Measurements from ENCODE around the gene TMEM25. TPM values are rescaled to one million over a fixed set of nuclear protein-coding genes. Genes with fewer than 3 reads are reported as not detected.

The TMEM25 gene
- total RNA-seq, 1 donor from 2014 or later = 13.0 TPM

DNA sequence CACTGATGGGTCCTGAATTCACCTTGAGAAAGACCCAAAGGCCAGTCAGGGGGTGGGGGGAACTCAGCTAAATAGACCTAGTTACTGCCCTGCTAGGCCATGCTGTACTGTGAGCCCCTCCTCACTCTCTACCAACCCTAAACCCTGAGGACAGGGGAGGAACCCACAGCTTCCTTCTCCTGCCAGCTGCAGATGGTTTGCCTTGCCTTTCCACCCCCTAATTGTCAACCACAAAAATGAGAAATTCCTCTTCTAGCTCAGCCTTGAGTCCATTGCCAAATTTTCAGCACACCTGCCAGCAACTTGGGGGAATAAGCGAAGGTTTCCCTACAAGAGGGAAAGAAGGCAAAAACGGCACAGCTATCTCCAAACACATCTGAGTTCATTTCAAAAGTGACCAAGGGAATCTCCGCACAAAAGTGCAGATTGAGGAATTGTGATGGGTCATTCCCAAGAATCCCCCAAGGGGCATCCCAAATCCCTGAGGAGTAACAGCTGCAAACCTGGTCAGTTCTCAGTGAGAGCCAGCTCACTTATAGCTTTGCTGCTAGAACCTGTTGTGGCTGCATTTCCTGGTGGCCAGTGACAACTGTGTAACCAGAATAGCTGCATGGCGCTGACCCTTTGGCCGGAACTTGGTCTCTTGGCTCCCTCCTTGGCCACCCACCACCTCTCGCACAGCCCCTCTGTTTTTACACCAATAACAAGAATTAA, 6.1 kb upstream of the TMEM25 start:
- H3K4me1 Mint-ChIP-seq = peaks cover 12% of the 10 kb centered on the region
- H3K4me3 Mint-ChIP-seq = no peak overlapping the region
- no peaks in the 10 kb centered on the region for H3K27me3 Mint-ChIP-seq
- H3K9me3 Mint-ChIP-seq = no peaks in the 10 kb centered on the region
- H3K36me3 Mint-ChIP-seq (ENCODE audit: low read depth) = peaks cover 42% of the 10 kb centered on the region
- DNase-seq = no peak
- H3K27ac Mint-ChIP-seq = peak overlapping the region; percentile 25
- intact Hi-C loops (cut with micrococcal nuclease) = no loop called here

DNA sequence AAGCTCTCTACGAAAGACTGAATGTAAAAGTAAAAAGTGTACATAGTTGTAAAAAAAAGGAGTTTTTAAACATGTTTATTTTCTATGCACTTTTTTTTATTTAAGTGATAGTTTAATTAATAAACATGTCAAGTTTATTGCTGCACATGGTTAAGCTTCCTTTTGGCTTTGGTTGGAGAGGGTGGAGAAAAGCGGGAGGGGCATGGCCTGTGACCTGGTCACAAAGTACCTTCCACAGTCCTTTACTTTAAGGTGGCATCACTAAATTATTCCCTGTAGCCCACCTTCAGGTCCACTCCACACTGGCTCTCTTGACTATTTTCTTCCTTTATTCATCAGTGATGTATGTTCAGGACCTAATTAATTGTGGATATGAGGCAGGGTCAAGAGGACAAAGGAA, 4.3 kb upstream of the TMEM25 start:
- Mint-ChIP-seq H3K27me3 (no peaks in the 10 kb centered on the region), H3K36me3 (ENCODE audit: low read depth) (peaks cover 27% of the 10 kb centered on the region), H3K4me3 (no peak overlapping the region), H3K4me1 (peaks cover 21% of the 10 kb centered on the region), H3K27ac (no peak overlapping the region), H3K9me3 (no peaks in the 10 kb centered on the region)
- no peak for DNase-seq
- intact Hi-C loops (cut with micrococcal nuclease) = no loop called here

DNA sequence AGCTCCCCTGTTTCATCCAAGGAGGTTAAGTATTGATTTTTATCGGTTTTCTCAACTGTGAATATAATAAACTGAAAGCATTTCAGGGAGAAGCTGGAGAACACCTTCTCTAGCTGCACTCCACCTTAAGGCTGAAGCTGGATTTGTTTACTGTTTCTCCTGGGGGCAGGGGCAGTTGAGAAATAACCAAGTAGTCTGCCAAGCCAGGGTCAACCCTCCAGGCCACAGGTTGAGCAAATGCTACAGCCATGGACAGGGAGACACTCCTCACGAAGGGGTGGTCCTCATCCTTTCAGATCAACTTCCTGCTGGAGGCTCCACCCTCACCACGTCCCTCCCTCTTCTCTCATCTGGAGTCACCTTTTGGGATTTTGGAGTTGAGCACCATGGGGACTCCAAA, 3.9 kb upstream of the TMEM25 start, which contains the start of gene TTC36:
TTC36 (plus strand) TSS at position 366 of the 400 bp plus-strand sequence; CDS start at position 387, 21 bp downstream.
- Mint-ChIP-seq H3K27me3 (no peaks in the 10 kb centered on the region), H3K36me3 (ENCODE audit: low read depth) (peaks cover 22% of the 10 kb centered on the region), H3K4me3 (no peak within 1 kb of the TSS), H3K27ac (no peak within 1 kb of the TSS), H3K9me3 (no peaks in the 10 kb centered on the region), H3K4me1 (peaks cover 24% of the 10 kb centered on the region)
- intact Hi-C loops (cut with micrococcal nuclease) = no loop called here
- no peak for DNase-seq

DNA sequence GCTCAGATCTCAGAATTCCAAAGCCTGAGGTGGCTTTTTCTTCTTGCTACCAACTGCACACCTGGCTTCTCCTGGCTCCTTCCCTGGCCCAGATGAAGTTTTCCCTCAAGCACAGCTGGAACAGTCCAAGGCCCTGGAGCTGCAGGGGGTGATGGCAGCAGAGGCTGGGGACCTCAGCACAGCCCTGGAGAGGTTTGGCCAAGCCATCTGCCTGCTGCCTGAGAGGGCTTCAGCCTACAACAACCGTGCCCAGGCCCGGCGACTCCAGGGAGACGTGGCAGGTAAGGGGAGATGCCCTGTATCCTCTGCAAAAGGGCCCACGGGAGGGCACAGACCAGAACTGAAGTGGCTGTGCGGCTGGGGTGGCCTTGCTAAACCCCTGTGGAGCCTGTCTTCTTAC, 2.5 kb upstream of the TMEM25 start:
- intact Hi-C loops (cut with micrococcal nuclease) = no loop called here
- no peak for DNase-seq

GRCh38 chr11:118529584-118530175, 1.3 kb upstream of the TMEM25 start:
- H3K27me3 Mint-ChIP-seq = no peaks in the 10 kb centered on the region
- H3K4me3 Mint-ChIP-seq = peak overlapping the region; percentile 84
- peaks cover 7% of the 10 kb centered on the region for H3K36me3 Mint-ChIP-seq (ENCODE audit: low read depth)
- H3K9me3 Mint-ChIP-seq = no peaks in the 10 kb centered on the region
- intact Hi-C loops (cut with micrococcal nuclease) = loop anchor here (1.0 kb wide), 1 partner anchor 37 kb away; no protein-coding TSS in a partner anchor
- H3K27ac Mint-ChIP-seq = peak overlapping the region; percentile 20
- no peak for DNase-seq
- H3K4me1 Mint-ChIP-seq = peaks cover 24% of the 10 kb centered on the region

More for the DNA sequence above, 2.5 kb upstream of the TMEM25 start:
- H3K4me1 Mint-ChIP-seq = peaks cover 24% of the 10 kb centered on the region
- H3K9me3 Mint-ChIP-seq = no peaks in the 10 kb centered on the region
- H3K36me3 Mint-ChIP-seq (ENCODE audit: low read depth) = peaks cover 14% of the 10 kb centered on the region
- no peaks in the 10 kb centered on the region for H3K27me3 Mint-ChIP-seq
- no peak overlapping the region for H3K4me3 Mint-ChIP-seq
- H3K27ac Mint-ChIP-seq = no peak overlapping the region

GRCh38 chr11:118530180-118530682, 761 bp upstream of the TMEM25 start:
- DNase-seq = no peak
- Mint-ChIP-seq H3K36me3 (ENCODE audit: low read depth) (peaks cover 3% of the 10 kb centered on the region), H3K9me3 (no peaks in the 10 kb centered on the region), H3K4me1 (peaks cover 24% of the 10 kb centered on the region), H3K27ac (peak overlapping the region; percentile 20), H3K27me3 (no peaks in the 10 kb centered on the region), H3K4me3 (peak overlapping the region; percentile 84)
- intact Hi-C loops (cut with micrococcal nuclease) = loop anchor here (1.0 kb wide), 1 partner anchor 36 kb away; no protein-coding TSS in a partner anchor

- Mint-ChIP-seq H3K4me1 (peaks cover 24% of the 10 kb centered on the region), H3K27ac (peak overlapping the region; percentile 59), H3K9me3 (no peaks in the 10 kb centered on the region), H3K27me3 (no peaks in the 10 kb centered on the region), H3K36me3 (ENCODE audit: low read depth) (peaks cover 3% of the 10 kb centered on the region), H3K4me3 (peak overlapping the region; percentile 84)
- no peak for DNase-seq
- intact Hi-C loops (cut with micrococcal nuclease) = no loop called here
Measured at GRCh38 chr11:118531597-118532084, 649 bp downstream of the TMEM25 start.

- H3K9me3 Mint-ChIP-seq = no peaks in the 10 kb centered on the region
Measured at GRCh38 chr11:118532091-118532490, 1.1 kb downstream of the TMEM25 start.

GRCh38 chr11:118532852-118533768, 2.1 kb downstream of the TMEM25 start:
- intact Hi-C loops (cut with micrococcal nuclease) = no loop called here
- Mint-ChIP-seq H3K27me3 (no peaks in the 10 kb centered on the region), H3K36me3 (ENCODE audit: low read depth) (no peaks in the 10 kb centered on the region), H3K9me3 (no peaks in the 10 kb centered on the region), H3K4me3 (no peak overlapping the region), H3K4me1 (peaks cover 24% of the 10 kb centered on the region), H3K27ac (no peak overlapping the region)
- no peak for DNase-seq

More at GRCh38 chr11:118532091-118532490, 1.1 kb downstream of the TMEM25 start:
- DNase-seq = no peak
- intact Hi-C loops (cut with micrococcal nuclease) = no loop called here
- H3K4me3 Mint-ChIP-seq = peak overlapping the region; percentile 84
- H3K4me1 Mint-ChIP-seq = peaks cover 24% of the 10 kb centered on the region
- peak overlapping the region; percentile 59 for H3K27ac Mint-ChIP-seq
- H3K27me3 Mint-ChIP-seq = no peaks in the 10 kb centered on the region
- peaks cover 3% of the 10 kb centered on the region for H3K36me3 Mint-ChIP-seq (ENCODE audit: low read depth)

- no peak for DNase-seq
- intact Hi-C loops (cut with micrococcal nuclease) = no loop called here
- H3K36me3 Mint-ChIP-seq (ENCODE audit: low read depth) = no peaks in the 10 kb centered on the region
- no peaks in the 10 kb centered on the region for H3K9me3 Mint-ChIP-seq
- no peaks in the 10 kb centered on the region for H3K27me3 Mint-ChIP-seq
- no peak overlapping the region for H3K4me3 Mint-ChIP-seq
- no peak overlapping the region for H3K27ac Mint-ChIP-seq
- peaks cover 21% of the 10 kb centered on the region for H3K4me1 Mint-ChIP-seq
Measured at GRCh38 chr11:118533769-118534729, 3.1 kb downstream of the TMEM25 start.

DNA sequence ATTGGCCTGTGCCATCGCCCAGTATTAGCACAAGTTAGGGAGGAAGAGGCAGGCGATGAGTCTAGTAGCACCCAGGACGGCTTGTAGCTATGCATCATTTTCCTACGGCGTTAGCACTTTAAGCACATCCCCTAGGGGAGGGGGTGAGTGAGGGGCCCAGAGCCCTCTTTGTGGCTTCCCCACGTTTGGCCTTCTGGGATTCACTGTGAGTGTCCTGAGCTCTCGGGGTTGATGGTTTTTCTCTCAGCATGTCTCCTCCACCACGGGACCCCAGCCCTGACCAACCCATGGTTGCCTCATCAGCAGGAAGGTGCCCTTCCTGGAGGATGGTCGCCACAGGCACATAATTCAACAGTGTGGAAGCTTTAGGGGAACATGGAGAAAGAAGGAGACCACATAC, 4.3 kb downstream of the TMEM25 start:
- intact Hi-C loops (cut with micrococcal nuclease) = no loop called here
- H3K27me3 Mint-ChIP-seq = no peaks in the 10 kb centered on the region
- no peaks in the 10 kb centered on the region for H3K9me3 Mint-ChIP-seq
- H3K36me3 Mint-ChIP-seq (ENCODE audit: low read depth) = no peaks in the 10 kb centered on the region
- no peak overlapping the region for H3K4me3 Mint-ChIP-seq
- H3K27ac Mint-ChIP-seq = no peak overlapping the region
- H3K4me1 Mint-ChIP-seq = peaks cover 9% of the 10 kb centered on the region
- no peak for DNase-seq

- DNase-seq = no peak
- intact Hi-C loops (cut with micrococcal nuclease) = no loop called here
- Mint-ChIP-seq H3K27me3 (no peaks in the 10 kb centered on the region), H3K9me3 (no peaks in the 10 kb centered on the region), H3K4me3 (no peak overlapping the region), H3K27ac (no peak overlapping the region), H3K4me1 (peaks cover 3% of the 10 kb centered on the region), H3K36me3 (ENCODE audit: low read depth) (no peaks in the 10 kb centered on the region)
Measured at GRCh38 chr11:118536726-118537125, 5.7 kb downstream of the TMEM25 start.
